ENCODE measurements around the gene OLA1.

OLA1 gene

GRCh38 chr2:174023591-174024523 is 224.5 kb downstream of the OLA1 start:
- no peaks in the 10 kb centered on the region for H3K9me3 ChIP-seq (ENCODE audit: control insufficient read depth, insufficient read depth, low read length)
- H3K27me3 ChIP-seq (ENCODE audit: control insufficient read depth, insufficient read depth, low read length), result no peaks in the 10 kb centered on the region
- peak overlapping the region; percentile 62 for H3K27ac ChIP-seq (ENCODE audit: low read depth, low read length)
- H3K36me3 ChIP-seq (ENCODE audit: control insufficient read depth, insufficient read depth, low read length), result no peaks in the 10 kb centered on the region
- H3K4me3 ChIP-seq (ENCODE audit: low read depth, low read length), result no peak overlapping the region
- no peak overlapping the region; the same call in 1 of the 2 replicates for H3K9ac ChIP-seq (ENCODE audit: low read depth, low read length)
- peaks cover 25% of the 10 kb centered on the region for H3K4me1 ChIP-seq (ENCODE audit: control insufficient read depth, insufficient read depth, low read length)

Data from HUES48 (cell line).